ENCODE data around the gene PNLIPRP2. TPM values are rescaled to one million over a fixed set of nuclear protein-coding genes. Genes with fewer than 3 reads are reported as not detected.

PNLIPRP2 gene
- total RNA-seq, 1 donor from 2014 or later, result not detected

- no peak for DNase-seq (ENCODE audit: low read depth, low spot score)
- peaks cover 57% of the 10 kb centered on the region for H3K4me1 Mint-ChIP-seq
- no peak overlapping the region for H3K27ac Mint-ChIP-seq (ENCODE audit: unreplicated experiment)
- H3K27me3 Mint-ChIP-seq (ENCODE audit: low read depth), result peaks cover 9% of the 10 kb centered on the region
- H3K36me3 Mint-ChIP-seq (ENCODE audit: low read depth), result peaks cover 7% of the 10 kb centered on the region
- H3K9me3 Mint-ChIP-seq, result peaks cover 6% of the 10 kb centered on the region
- TF ChIP-seq, protein P1, sequence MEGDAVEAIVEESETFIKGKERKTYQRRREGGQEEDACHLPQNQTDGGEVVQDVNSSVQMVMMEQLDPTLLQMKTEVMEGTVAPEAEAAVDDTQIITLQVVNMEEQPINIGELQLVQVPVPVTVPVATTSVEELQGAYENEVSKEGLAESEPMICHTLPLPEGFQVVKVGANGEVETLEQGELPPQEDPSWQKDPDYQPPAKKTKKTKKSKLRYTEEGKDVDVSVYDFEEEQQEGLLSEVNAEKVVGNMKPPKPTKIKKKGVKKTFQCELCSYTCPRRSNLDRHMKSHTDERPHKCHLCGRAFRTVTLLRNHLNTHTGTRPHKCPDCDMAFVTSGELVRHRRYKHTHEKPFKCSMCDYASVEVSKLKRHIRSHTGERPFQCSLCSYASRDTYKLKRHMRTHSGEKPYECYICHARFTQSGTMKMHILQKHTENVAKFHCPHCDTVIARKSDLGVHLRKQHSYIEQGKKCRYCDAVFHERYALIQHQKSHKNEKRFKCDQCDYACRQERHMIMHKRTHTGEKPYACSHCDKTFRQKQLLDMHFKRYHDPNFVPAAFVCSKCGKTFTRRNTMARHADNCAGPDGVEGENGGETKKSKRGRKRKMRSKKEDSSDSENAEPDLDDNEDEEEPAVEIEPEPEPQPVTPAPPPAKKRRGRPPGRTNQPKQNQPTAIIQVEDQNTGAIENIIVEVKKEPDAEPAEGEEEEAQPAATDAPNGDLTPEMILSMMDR (conservative IDR thresholded peaks at IDR 0.05), result no peak
- no peak overlapping the region for H3K4me3 Mint-ChIP-seq
These were observed 47.7 kb downstream of the PNLIPRP2 start for GRCh38 chr10:116668446-116668845.

- Mint-ChIP-seq H3K27ac (ENCODE audit: unreplicated experiment) (no peak overlapping the region), H3K9me3 (peaks cover 6% of the 10 kb centered on the region), H3K27me3 (ENCODE audit: low read depth) (peaks cover 9% of the 10 kb centered on the region), H3K36me3 (ENCODE audit: low read depth) (peaks cover 7% of the 10 kb centered on the region), H3K4me1 (peaks cover 51% of the 10 kb centered on the region), H3K4me3 (peak overlapping the region; percentile 38)
- TF ChIP-seq, protein P1 (conservative IDR thresholded peaks at IDR 0.05), result no peak
- no peak for DNase-seq (ENCODE audit: low read depth, low spot score)
These were observed 48.3 kb downstream of the PNLIPRP2 start for GRCh38 chr10:116669080-116669479.

- H3K27me3 Mint-ChIP-seq (ENCODE audit: low read depth), result peaks cover 9% of the 10 kb centered on the region
- DNase-seq (ENCODE audit: low read depth, low spot score), result no peak
- peaks cover 6% of the 10 kb centered on the region for H3K9me3 Mint-ChIP-seq
- TF ChIP-seq, protein P1 (conservative IDR thresholded peaks at IDR 0.05), result no peak
- H3K36me3 Mint-ChIP-seq (ENCODE audit: low read depth), result peaks cover 7% of the 10 kb centered on the region
- H3K27ac Mint-ChIP-seq (ENCODE audit: unreplicated experiment), result no peak overlapping the region
- H3K4me3 Mint-ChIP-seq, result peak overlapping the region; percentile 68
- peaks cover 46% of the 10 kb centered on the region for H3K4me1 Mint-ChIP-seq
These were observed 49.3 kb downstream of the PNLIPRP2 start for GRCh38 chr10:116669832-116670644.

DNA sequence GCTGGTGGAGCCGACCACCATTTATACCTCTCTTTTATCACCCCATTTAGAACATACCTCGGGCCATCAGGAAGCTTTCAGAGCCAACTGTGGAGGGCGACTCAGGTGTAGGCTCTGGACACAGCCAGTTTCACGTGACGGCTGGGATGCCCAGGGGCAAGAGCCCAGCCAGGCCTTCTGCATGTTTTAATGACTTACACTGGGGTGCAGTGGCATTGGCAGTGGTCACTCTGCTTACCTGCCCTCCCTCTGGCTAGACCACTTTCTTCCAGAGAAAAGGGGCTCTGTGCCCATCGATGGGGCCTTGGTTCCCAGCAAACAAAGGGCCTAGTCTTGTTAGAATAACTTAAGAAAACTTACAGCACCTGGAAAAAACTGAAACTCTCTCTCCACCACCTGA lies 50.0 kb downstream of the PNLIPRP2 start:
- peaks cover 7% of the 10 kb centered on the region for H3K36me3 Mint-ChIP-seq (ENCODE audit: low read depth)
- peaks cover 6% of the 10 kb centered on the region for H3K9me3 Mint-ChIP-seq
- H3K27ac Mint-ChIP-seq (ENCODE audit: unreplicated experiment), result no peak overlapping the region
- H3K4me1 Mint-ChIP-seq, result peaks cover 41% of the 10 kb centered on the region
- peaks cover 9% of the 10 kb centered on the region for H3K27me3 Mint-ChIP-seq (ENCODE audit: low read depth)
- DNase-seq (ENCODE audit: low read depth, low spot score), result no peak
- peak overlapping the region; percentile 68 for H3K4me3 Mint-ChIP-seq
- TF ChIP-seq, protein P1 (conservative IDR thresholded peaks at IDR 0.05), result no peak

DNA sequence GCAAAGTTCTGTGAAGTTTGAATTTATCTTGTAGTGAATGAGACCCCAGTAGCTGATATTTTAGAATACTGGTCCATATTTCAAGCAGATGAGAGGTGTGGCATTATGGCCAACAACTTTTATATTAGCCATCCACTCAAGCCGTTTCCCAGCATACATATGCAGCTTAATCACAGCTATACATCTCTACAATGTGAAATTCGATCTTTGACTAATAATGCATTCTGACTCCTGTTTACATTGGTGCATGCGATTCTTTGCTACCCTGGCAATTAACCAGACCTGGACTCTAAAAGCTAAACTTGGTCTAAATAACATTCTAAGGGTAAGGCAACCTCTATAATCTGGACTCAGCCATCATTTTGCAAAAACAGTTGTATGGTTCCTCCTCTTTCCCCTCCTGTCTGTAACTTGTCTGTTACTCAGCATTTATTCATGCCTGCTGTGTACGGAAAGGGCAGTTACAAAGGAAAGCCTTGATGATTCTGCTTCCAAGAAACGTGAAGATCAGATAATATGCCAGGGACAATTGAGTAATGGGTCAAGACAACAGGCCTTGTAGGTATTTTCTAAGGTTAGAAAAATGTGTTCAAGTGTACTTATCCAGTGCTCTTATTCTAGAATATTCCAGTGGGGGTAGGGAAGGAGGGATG lies 50.6 kb downstream of the PNLIPRP2 start:
- no peak overlapping the region for H3K4me3 Mint-ChIP-seq
- no peak for DNase-seq (ENCODE audit: low read depth, low spot score)
- H3K27me3 Mint-ChIP-seq (ENCODE audit: low read depth), result peaks cover 9% of the 10 kb centered on the region
- TF ChIP-seq, protein P1 (conservative IDR thresholded peaks at IDR 0.05), result no peak
- H3K4me1 Mint-ChIP-seq, result peaks cover 34% of the 10 kb centered on the region
- H3K9me3 Mint-ChIP-seq, result peaks cover 3% of the 10 kb centered on the region
- no peak overlapping the region for H3K27ac Mint-ChIP-seq (ENCODE audit: unreplicated experiment)
- peaks cover 7% of the 10 kb centered on the region for H3K36me3 Mint-ChIP-seq (ENCODE audit: low read depth)

All from neural crest cell (in vitro differentiated cells).